ENCODE data around the gene ABI3BP. TPM values are rescaled to one million over a fixed set of nuclear protein-coding genes. Genes with fewer than 3 reads are reported as not detected.

ABI3BP gene
- total RNA-seq, 6 experiments from 2014 or later = 1.5 to 4.9 (median 3.0) TPM

GRCh38 chr3:100777271-100777670 is 215.9 kb downstream of the ABI3BP start:
- no peak for DNase-seq
- no peak for ATAC-seq
- no peaks in the 10 kb centered on the region for H3K9me3 ChIP-seq
- no peak overlapping the region for H3K27ac ChIP-seq
- no peaks in the 10 kb centered on the region for H3K36me3 ChIP-seq
- H3K27me3 ChIP-seq = no peaks in the 10 kb centered on the region
- no peak overlapping the region for H3K4me3 ChIP-seq
- H3K4me1 ChIP-seq = no peaks in the 10 kb centered on the region
- TF ChIP-seq POLR2A (IDR thresholded peaks at IDR 0.05) (no peak), CTCF (IDR thresholded peaks at IDR 0.05) (no peak)
- intact Hi-C loops (cut with DNase I) = no loop called here

- 60% methylated on average over 1 of the region's 2 CpGs for WGBS (ENCODE audit: insufficient coverage, low coverage, low lambda C conversion rate, missing lambda C conversion rate)
- ATAC-seq = no peak
These were observed 216.5 kb downstream of the ABI3BP start for GRCh38 chr3:100776746-100777145.

DNA sequence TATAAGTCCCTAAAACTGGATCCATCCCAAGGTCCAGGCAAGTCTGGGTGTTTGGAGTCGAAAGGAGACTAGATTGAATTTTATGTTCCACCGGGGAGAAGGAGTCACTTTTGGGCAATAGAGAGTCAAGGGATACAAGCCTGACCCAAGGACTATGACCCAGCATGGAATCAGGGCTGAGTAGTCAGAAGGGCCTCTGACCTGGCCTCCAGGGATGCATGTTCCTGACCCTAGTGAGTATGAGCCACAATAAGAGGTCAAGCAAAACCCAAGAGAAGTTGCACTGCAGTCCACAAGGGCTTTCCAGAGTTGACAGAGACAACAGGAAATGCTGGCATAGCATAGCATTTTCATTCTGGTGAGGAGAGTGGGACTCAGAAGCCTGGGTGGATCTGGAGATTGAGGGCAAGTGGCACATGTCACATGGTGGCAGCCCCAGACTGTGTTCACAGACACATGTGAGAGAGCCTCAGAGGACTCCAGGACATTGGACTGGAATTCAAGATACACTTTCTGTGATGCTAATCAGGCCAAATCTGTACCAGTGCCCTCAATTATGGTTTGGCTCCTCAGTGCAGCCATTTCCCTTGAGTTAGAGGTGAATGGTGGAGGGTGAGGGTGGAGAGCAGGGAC is 217.0 kb downstream of the ABI3BP start:
- WGBS (ENCODE audit: insufficient coverage, low coverage, low lambda C conversion rate, missing lambda C conversion rate) = no CpG with 5 or more reads among the region's 2 CpGs
- Histone ChIP-seq H3K27me3 (no peaks in the 10 kb centered on the region), H3K9me3 (no peaks in the 10 kb centered on the region), H3K4me1 (no peaks in the 10 kb centered on the region), H3K36me3 (no peaks in the 10 kb centered on the region), H3K27ac (no peak overlapping the region), H3K4me3 (no peak overlapping the region)
- TF ChIP-seq POLR2A (IDR thresholded peaks at IDR 0.05) (no peak), CTCF (IDR thresholded peaks at IDR 0.05) (no peak)
- ATAC-seq (no peak), DNase-seq (no peak)
- intact Hi-C loops (cut with DNase I) = no loop called here

More at GRCh38 chr3:100776746-100777145, 216.5 kb downstream of the ABI3BP start:
- no peak for TF ChIP-seq POLR2A (IDR thresholded peaks at IDR 0.05)
- no peak for TF ChIP-seq CTCF (IDR thresholded peaks at IDR 0.05)
- H3K4me3 ChIP-seq = no peak overlapping the region
- no peaks in the 10 kb centered on the region for H3K27me3 ChIP-seq
- no peaks in the 10 kb centered on the region for H3K4me1 ChIP-seq
- DNase-seq = no peak
- no peaks in the 10 kb centered on the region for H3K9me3 ChIP-seq
- no peak overlapping the region for H3K27ac ChIP-seq
- intact Hi-C loops (cut with DNase I) = no loop called here
- no peaks in the 10 kb centered on the region for H3K36me3 ChIP-seq

- Histone ChIP-seq H3K27ac (no peak overlapping the region), H3K9me3 (no peaks in the 10 kb centered on the region), H3K4me1 (no peaks in the 10 kb centered on the region), H3K27me3 (no peaks in the 10 kb centered on the region), H3K36me3 (no peaks in the 10 kb centered on the region), H3K4me3 (no peak overlapping the region)
- intact Hi-C loops (cut with DNase I) = no loop called here
- DNase-seq (no peak), ATAC-seq (no peak)
- TF ChIP-seq CTCF (IDR thresholded peaks at IDR 0.05) (no peak), POLR2A (IDR thresholded peaks at IDR 0.05) (no peak)
These were observed 217.6 kb downstream of the ABI3BP start for GRCh38 chr3:100775669-100776068.

- no peak overlapping the region for H3K4me3 ChIP-seq
- ATAC-seq (no peak), DNase-seq (no peak)
- H3K27me3 ChIP-seq = no peaks in the 10 kb centered on the region
- H3K27ac ChIP-seq = no peak overlapping the region
- no peak for TF ChIP-seq POLR2A (IDR thresholded peaks at IDR 0.05)
- TF ChIP-seq CTCF (IDR thresholded peaks at IDR 0.05) = no peak
- intact Hi-C loops (cut with DNase I) = no loop called here
- 92% methylated on average over 3 of the region's 3 CpGs for WGBS (ENCODE audit: insufficient coverage, low coverage, low lambda C conversion rate, missing lambda C conversion rate)
- H3K9me3 ChIP-seq = no peaks in the 10 kb centered on the region
- H3K4me1 ChIP-seq = no peaks in the 10 kb centered on the region
- no peaks in the 10 kb centered on the region for H3K36me3 ChIP-seq
These were observed 218.0 kb downstream of the ABI3BP start for GRCh38 chr3:100775226-100775625.
